GM12878 (cell line): Measurements from ENCODE around the gene FTO.

ENCODE experiments used
- CBX3 ChIP-seq: fragments of 200-600 bp; sonication (generic); IDR thresholded peaks from 2 replicates; pipeline ENCODE4 v1.6.1; 2016; ENCODE audit warnings: low read depth, borderline replicate concordance
- EZH2 ChIP-seq: IDR thresholded peaks from 2 replicates; pipeline ENCODE4 v1.6.1; 2012; ENCODE audit warnings: low read depth, mild to moderate bottlenecking, control low read depth, inconsistent platforms, low read length, borderline replicate concordance; ENCODE audit not compliant: control insufficient read depth
- JUND ChIP-seq: IDR thresholded peaks from 2 replicates; pipeline ENCODE4 v1.6.1; 2012; ENCODE audit warnings: low read depth, mild to moderate bottlenecking, low read length, improper control_type of control experiment, moderate library complexity
- KLF5 ChIP-seq: fragments of 450-650 bp; IDR thresholded peaks from 2 replicates; pipeline ENCODE4 v1.6.1; 2014; ENCODE audit warnings: mild to moderate bottlenecking; ENCODE audit not compliant: partially characterized antibody
- MTA2 ChIP-seq: fragments of 450-650 bp; IDR thresholded peaks from 2 replicates; pipeline ENCODE4 v1.6.1; 2016; ENCODE audit warnings: low read depth, mild to moderate bottlenecking, moderate library complexity
- RAD21 ChIP-seq: IDR thresholded peaks from 2 replicates; pipeline ENCODE4 v1.6.1; 2011; ENCODE audit warnings: mild to moderate bottlenecking, low read depth, low read length, moderate library complexity; ENCODE audit not compliant: insufficient read depth
- YY1 ChIP-seq: IDR thresholded peaks from 2 replicates; pipeline ENCODE4 v1.6.1; 2011; ENCODE audit warnings: low read depth, mild to moderate bottlenecking, low read length
- TF ChIP-seq, protein P1 (sequence below), 3 experiments: IDR thresholded peaks in 2 of 3; conservative IDR thresholded peaks in 1 of 3; 2 replicates each; pipeline ENCODE4 v1.5.1; 2011; ENCODE audit warnings: low read depth in 3 of 3, low read length in 3 of 3, mild to moderate bottlenecking in 3 of 3, control low read depth in 2 of 3, moderate library complexity in 2 of 3, inconsistent platforms in 1 of 3, mixed read lengths in 1 of 3; ENCODE audit not compliant: control insufficient read depth in 2 of 3, insufficient read depth in 1 of 3; ENCODE audit errors: extremely low read depth in 1 of 3
- TF ChIP-seq, protein P2 (sequence below): fragments of 150-350 bp; IDR thresholded peaks from 2 replicates; pipeline ENCODE4 v1.6.1; 2016; ENCODE audit warnings: low read depth, low read length
- TF ChIP-seq, protein P3 (sequence below): IDR thresholded peaks from 2 replicates; pipeline ENCODE4 v1.6.1; 2011; ENCODE audit warnings: borderline replicate concordance, low read depth, mild to moderate bottlenecking, moderate library complexity, low read length; ENCODE audit not compliant: insufficient read depth, poor library complexity, severe bottlenecking
- TF ChIP-seq, protein P4 (sequence below): fragments of 450-650 bp; IDR thresholded peaks from 2 replicates; pipeline ENCODE4 v1.6.1; 2016; ENCODE audit warnings: mild to moderate bottlenecking, moderate library complexity, borderline replicate concordance

DNA sequence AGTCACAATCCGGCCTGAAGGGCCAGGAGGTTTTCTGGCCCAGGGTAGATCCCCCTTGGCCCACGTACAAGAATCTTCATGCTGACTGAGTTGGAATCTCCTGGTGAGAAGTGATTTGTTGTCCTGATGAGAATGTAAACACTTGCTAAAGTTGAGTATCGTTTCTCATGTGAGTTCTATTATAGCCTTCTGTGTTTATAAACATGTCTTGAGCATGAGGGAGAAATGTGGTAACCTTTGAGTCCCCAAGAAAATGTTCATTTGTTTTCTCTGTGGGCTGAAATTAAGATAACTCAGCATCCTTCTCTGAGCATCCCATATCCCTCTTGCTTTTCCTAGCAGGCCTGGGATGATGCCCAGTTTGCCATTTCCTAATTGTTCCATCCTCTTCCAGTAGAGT lies 204.8 kb downstream of the FTO start:
- TF ChIP-seq, protein P1, sequence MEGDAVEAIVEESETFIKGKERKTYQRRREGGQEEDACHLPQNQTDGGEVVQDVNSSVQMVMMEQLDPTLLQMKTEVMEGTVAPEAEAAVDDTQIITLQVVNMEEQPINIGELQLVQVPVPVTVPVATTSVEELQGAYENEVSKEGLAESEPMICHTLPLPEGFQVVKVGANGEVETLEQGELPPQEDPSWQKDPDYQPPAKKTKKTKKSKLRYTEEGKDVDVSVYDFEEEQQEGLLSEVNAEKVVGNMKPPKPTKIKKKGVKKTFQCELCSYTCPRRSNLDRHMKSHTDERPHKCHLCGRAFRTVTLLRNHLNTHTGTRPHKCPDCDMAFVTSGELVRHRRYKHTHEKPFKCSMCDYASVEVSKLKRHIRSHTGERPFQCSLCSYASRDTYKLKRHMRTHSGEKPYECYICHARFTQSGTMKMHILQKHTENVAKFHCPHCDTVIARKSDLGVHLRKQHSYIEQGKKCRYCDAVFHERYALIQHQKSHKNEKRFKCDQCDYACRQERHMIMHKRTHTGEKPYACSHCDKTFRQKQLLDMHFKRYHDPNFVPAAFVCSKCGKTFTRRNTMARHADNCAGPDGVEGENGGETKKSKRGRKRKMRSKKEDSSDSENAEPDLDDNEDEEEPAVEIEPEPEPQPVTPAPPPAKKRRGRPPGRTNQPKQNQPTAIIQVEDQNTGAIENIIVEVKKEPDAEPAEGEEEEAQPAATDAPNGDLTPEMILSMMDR (IDR thresholded peaks at IDR 0.05 in 2 of 3, conservative IDR thresholded peaks at IDR 0.05 in 1 of 3; ENCODE audit: control insufficient read depth in 2 of 3, extremely low read depth in 1 of 3, insufficient read depth in 1 of 3, low read depth in 3 of 3, low read length in 3 of 3), result no peak
- TF ChIP-seq, protein P2, sequence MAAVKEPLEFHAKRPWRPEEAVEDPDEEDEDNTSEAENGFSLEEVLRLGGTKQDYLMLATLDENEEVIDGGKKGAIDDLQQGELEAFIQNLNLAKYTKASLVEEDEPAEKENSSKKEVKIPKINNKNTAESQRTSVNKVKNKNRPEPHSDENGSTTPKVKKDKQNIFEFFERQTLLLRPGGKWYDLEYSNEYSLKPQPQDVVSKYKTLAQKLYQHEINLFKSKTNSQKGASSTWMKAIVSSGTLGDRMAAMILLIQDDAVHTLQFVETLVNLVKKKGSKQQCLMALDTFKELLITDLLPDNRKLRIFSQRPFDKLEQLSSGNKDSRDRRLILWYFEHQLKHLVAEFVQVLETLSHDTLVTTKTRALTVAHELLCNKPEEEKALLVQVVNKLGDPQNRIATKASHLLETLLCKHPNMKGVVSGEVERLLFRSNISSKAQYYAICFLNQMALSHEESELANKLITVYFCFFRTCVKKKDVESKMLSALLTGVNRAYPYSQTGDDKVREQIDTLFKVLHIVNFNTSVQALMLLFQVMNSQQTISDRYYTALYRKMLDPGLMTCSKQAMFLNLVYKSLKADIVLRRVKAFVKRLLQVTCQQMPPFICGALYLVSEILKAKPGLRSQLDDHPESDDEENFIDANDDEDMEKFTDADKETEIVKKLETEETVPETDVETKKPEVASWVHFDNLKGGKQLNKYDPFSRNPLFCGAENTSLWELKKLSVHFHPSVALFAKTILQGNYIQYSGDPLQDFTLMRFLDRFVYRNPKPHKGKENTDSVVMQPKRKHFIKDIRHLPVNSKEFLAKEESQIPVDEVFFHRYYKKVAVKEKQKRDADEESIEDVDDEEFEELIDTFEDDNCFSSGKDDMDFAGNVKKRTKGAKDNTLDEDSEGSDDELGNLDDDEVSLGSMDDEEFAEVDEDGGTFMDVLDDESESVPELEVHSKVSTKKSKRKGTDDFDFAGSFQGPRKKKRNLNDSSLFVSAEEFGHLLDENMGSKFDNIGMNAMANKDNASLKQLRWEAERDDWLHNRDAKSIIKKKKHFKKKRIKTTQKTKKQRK, result no peak
- TF ChIP-seq MTA2 (no peak), RAD21 (no peak), EZH2 (no peak), KLF5 (no peak), YY1 (no peak), JUND (no peak), CBX3 (no peak)
- TF ChIP-seq, protein P3, sequence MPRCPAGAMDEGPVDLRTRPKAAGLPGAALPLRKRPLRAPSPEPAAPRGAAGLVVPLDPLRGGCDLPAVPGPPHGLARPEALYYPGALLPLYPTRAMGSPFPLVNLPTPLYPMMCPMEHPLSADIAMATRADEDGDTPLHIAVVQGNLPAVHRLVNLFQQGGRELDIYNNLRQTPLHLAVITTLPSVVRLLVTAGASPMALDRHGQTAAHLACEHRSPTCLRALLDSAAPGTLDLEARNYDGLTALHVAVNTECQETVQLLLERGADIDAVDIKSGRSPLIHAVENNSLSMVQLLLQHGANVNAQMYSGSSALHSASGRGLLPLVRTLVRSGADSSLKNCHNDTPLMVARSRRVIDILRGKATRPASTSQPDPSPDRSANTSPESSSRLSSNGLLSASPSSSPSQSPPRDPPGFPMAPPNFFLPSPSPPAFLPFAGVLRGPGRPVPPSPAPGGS, result no peak
- TF ChIP-seq, protein P4, sequence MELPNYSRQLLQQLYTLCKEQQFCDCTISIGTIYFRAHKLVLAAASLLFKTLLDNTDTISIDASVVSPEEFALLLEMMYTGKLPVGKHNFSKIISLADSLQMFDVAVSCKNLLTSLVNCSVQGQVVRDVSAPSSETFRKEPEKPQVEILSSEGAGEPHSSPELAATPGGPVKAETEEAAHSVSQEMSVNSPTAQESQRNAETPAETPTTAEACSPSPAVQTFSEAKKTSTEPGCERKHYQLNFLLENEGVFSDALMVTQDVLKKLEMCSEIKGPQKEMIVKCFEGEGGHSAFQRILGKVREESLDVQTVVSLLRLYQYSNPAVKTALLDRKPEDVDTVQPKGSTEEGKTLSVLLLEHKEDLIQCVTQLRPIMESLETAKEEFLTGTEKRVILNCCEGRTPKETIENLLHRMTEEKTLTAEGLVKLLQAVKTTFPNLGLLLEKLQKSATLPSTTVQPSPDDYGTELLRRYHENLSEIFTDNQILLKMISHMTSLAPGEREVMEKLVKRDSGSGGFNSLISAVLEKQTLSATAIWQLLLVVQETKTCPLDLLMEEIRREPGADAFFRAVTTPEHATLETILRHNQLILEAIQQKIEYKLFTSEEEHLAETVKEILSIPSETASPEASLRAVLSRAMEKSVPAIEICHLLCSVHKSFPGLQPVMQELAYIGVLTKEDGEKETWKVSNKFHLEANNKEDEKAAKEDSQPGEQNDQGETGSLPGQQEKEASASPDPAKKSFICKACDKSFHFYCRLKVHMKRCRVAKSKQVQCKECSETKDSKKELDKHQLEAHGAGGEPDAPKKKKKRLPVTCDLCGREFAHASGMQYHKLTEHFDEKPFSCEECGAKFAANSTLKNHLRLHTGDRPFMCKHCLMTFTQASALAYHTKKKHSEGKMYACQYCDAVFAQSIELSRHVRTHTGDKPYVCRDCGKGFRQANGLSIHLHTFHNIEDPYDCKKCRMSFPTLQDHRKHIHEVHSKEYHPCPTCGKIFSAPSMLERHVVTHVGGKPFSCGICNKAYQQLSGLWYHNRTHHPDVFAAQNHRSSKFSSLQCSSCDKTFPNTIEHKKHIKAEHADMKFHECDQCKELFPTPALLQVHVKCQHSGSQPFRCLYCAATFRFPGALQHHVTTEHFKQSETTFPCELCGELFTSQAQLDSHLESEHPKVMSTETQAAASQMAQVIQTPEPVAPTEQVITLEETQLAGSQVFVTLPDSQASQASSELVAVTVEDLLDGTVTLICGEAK, result no peak
